ENCODE data around the gene HAUS8.
A peak's percentile ranks its signal among the peaks of the same experiment; 100 is the strongest.
"Not testable (repeated sequence)": the region's sequence is repeated elsewhere in the genome, so short reads cannot be mapped to it uniquely, and the experiment has no call there.

HAUS8 gene

GRCh38 chr19:17026706-17027534 is 48.3 kb downstream of the HAUS8 start, which contains the start of gene CPAMD8:
TSS of gene CPAMD8 (minus strand) at chr19:17026810. CDS start at chr19:17026642, 168 bp downstream.
- no peak for DNase-seq

GRCh38 chr19:17025991-17026658 is 49.1 kb downstream of the HAUS8 start:
- no peak for DNase-seq

GRCh38 chr19:17025361-17025760 is 49.9 kb downstream of the HAUS8 start:
- DNase-seq, result no peak

GRCh38 chr19:17024941-17025340 is 50.3 kb downstream of the HAUS8 start:
- not testable (repeated sequence) for DNase-seq

GRCh38 chr19:17023805-17024204 is 51.4 kb downstream of the HAUS8 start:
- DNase-seq, result no peak

- DNase-seq, result no peak
Observed at GRCh38 chr19:17022738-17023137, 52.5 kb downstream of the HAUS8 start.

- no peak for DNase-seq
Observed at GRCh38 chr19:17021793-17022590, 53.3 kb downstream of the HAUS8 start.

GRCh38 chr19:17021328-17021727 is 53.9 kb downstream of the HAUS8 start:
- DNase-seq, result no peak

- no peak for DNase-seq
Observed at GRCh38 chr19:17020823-17021222, 54.4 kb downstream of the HAUS8 start.

GRCh38 chr19:17020385-17020784 is 54.9 kb downstream of the HAUS8 start:
- DNase-seq, result no peak

- DNase-seq, result not testable (repeated sequence)
Observed at GRCh38 chr19:17014212-17014861, 60.9 kb downstream of the HAUS8 start.

GRCh38 chr19:17011485-17011884 is 63.8 kb downstream of the HAUS8 start:
- DNase-seq, result no peak

- DNase-seq, result no peak
Observed at GRCh38 chr19:17006579-17006978, 68.7 kb downstream of the HAUS8 start.

GRCh38 chr19:17005000-17005399 is 70.3 kb downstream of the HAUS8 start:
- DNase-seq, result no peak

GRCh38 chr19:17004386-17004785 is 70.9 kb downstream of the HAUS8 start:
- DNase-seq, result no peak

- no peak for DNase-seq
Observed at GRCh38 chr19:17002455-17002854, 72.8 kb downstream of the HAUS8 start.

- peak; percentile 39 for DNase-seq
Observed at GRCh38 chr19:17001603-17002183, 73.6 kb downstream of the HAUS8 start.

All from activated naive CD4-positive, alpha-beta T cell treated with anti-CD3 and anti-CD28 coated beads, Interleukin-2, amount 50 U/mL, for 16 hours (primary cell).